HepG2 (cell line): ENCODE measurements around the gene KRT15. TPM values are rescaled to one million over a fixed set of nuclear protein-coding genes. Genes with fewer than 3 reads are reported as not detected.

Experiments used
- ATAC-seq: fragments of 200-7000 bp; cut with Tn5 transposase; 3 replicates; pipeline ENCODE4 v1.9.1; 2020; ENCODE audit warnings: mild to moderate bottlenecking, moderate library complexity
- BruUV-seq: library from RNA; stranded (reverse); fragments of 400-500 nt; replicated peaks from 2 replicates; lab custom pipeline; 2021; lab: Mats Ljungman, UMichigan
- CTCF ChIA-PET: fragments of 300-600 bp; formaldehyde crosslinking; extraction: SDS; loops from one replicate; lab custom pipeline; 2021; ENCODE audit warnings: low total read pairs, inconsistent platforms, low intra/inter-chr PET ratio; lab: Yijun Ruan, JAX
- POLR2A ChIA-PET: fragments of 350-600 bp; sonication (Branson Sonifier 250); formaldehyde crosslinking; loops from one replicate; lab custom pipeline; 2020; ENCODE audit warnings: antibody characterized with exemption, inconsistent platforms; lab: Yijun Ruan, JAX
- DNase-seq: peaks from one replicate; pipeline ENCODE4 v3.0.0-alpha.2; 2015; ENCODE audit warnings: low spot score
- FAIRE-seq: peaks from 3 replicates; lab custom pipeline; 2011; peaks lifted over from hg19 to GRCh38; lab: Jason Lieb, UNC
- H2AFZ ChIP-seq: one replicate; pipeline ENCODE4 v1.6.1; 2011; ENCODE audit warnings: low read length, inconsistent platforms
- H3K27ac ChIP-seq: fragments of 300-600 bp; 3 replicates; pipeline ENCODE4 v1.8.0; 2011; ENCODE audit warnings: mixed run types, mild to moderate bottlenecking, mixed read lengths, low read length, inconsistent platforms; ENCODE audit not compliant: insufficient read depth; ENCODE audit errors: extremely low read length
- H3K27me3 ChIP-seq, 2 experiments: fragments of 200-600 bp in 1 of 2; 2 replicates in 1 of 2; 3 replicates in 1 of 2; pipeline versions ENCODE4 v1.6.0 to v1.8.0; 2011; ENCODE audit warnings: low read length in 2 of 2, mild to moderate bottlenecking in 2 of 2, moderate library complexity in 2 of 2, inconsistent platforms in 1 of 2; ENCODE audit not compliant: insufficient read depth in 2 of 2, control insufficient read depth in 1 of 2
- H3K36me3 ChIP-seq, 2 experiments: fragments of 200-600 bp in 1 of 2; replicated peaks in 1 of 2; 2 replicates in 1 of 2; 3 replicates in 1 of 2; pipeline versions ENCODE4 v1.5.1 to v1.8.0; 2011; ENCODE audit warnings: low read length in 2 of 2, inconsistent platforms in 1 of 2; ENCODE audit not compliant: insufficient read depth in 2 of 2, control insufficient read depth in 1 of 2
- H3K4me1 ChIP-seq: 2 replicates; pipeline ENCODE4 v1.5.1; 2012; ENCODE audit warnings: low read length, inconsistent platforms; ENCODE audit not compliant: insufficient read depth
- H3K4me2 ChIP-seq: 2 replicates; pipeline ENCODE4 v1.6.0; 2011; ENCODE audit warnings: low read depth, low read length, inconsistent platforms
- H3K4me3 ChIP-seq, 3 experiments: fragments of 200-600 bp in 1 of 3; sonication (generic), shearing (Covaris generic) in 1 of 3; replicated peaks in 1 of 3; 2 replicates each; pipeline ENCODE4 v1.5.1; 2011 to 2016; ENCODE audit warnings: low read length in 3 of 3, inconsistent platforms in 2 of 3, low read depth in 2 of 3, mild to moderate bottlenecking in 2 of 3, control low read depth in 1 of 3, mixed read lengths in 1 of 3; ENCODE audit not compliant: insufficient read depth in 1 of 3
- H3K79me2 ChIP-seq: one replicate; pipeline ENCODE4 v1.6.1; 2011; ENCODE audit warnings: low read length, inconsistent platforms; ENCODE audit not compliant: insufficient read depth
- H3K9ac ChIP-seq: 2 replicates; pipeline ENCODE4 v1.6.0; 2011; ENCODE audit warnings: mild to moderate bottlenecking, low read depth, low read length, inconsistent platforms; ENCODE audit not compliant: insufficient read depth
- H3K9me3 ChIP-seq: 2 replicates; pipeline ENCODE4 v1.5.1; 2012; ENCODE audit warnings: mild to moderate bottlenecking, low read length
- H4K20me1 ChIP-seq: 2 replicates; pipeline ENCODE4 v1.6.0; 2011; ENCODE audit warnings: inconsistent platforms, mild to moderate bottlenecking, low read length, moderate library complexity; ENCODE audit not compliant: insufficient read depth
- ATAD3A ChIP-seq: sonication (generic); formaldehyde crosslinking; IDR thresholded peaks from 2 replicates; pipeline ENCODE4 v1.4.0; 2020; ENCODE audit warnings: missing genetic modification reagents
- EP300 ChIP-seq, 3 experiments: sonication (generic) in 1 of 3; formaldehyde crosslinking in 1 of 3; IDR thresholded peaks; 2 replicates each; pipeline versions ENCODE4 v1.5.1 to v1.6.1; 2011 to 2020; ENCODE audit warnings: low read depth in 2 of 3, low read length in 2 of 3, borderline replicate concordance in 1 of 3, improper control_type of control experiment in 1 of 3, mild to moderate bottlenecking in 1 of 3, missing genetic modification reagents in 1 of 3, moderate library complexity in 1 of 3
- HOXA7 ChIP-seq: sonication (generic); formaldehyde crosslinking; IDR thresholded peaks from 2 replicates; pipeline ENCODE4 v1.8.1; 2022; ENCODE audit warnings: mild to moderate bottlenecking, missing genetic modification reagents, moderate library complexity
- JUNB ChIP-seq: sonication (generic); formaldehyde crosslinking; IDR thresholded peaks from 2 replicates; pipeline ENCODE4 v1.8.0; 2022; ENCODE audit warnings: missing genetic modification reagents, mild to moderate bottlenecking, borderline replicate concordance
- KDM1A ChIP-seq: IDR thresholded peaks from 2 replicates; pipeline ENCODE4 v1.6.1; 2016; ENCODE audit warnings: missing compliant biosample characterization
- RARA ChIP-seq: IDR thresholded peaks from 2 replicates; pipeline ENCODE4 v1.6.1; 2016; ENCODE audit warnings: missing genetic modification reagents, missing compliant biosample characterization
- SP5 ChIP-seq: IDR thresholded peaks from 2 replicates; pipeline ENCODE4 v1.6.1; 2016; ENCODE audit warnings: low read depth, borderline replicate concordance
- ZBTB20 ChIP-seq: sonication (generic); formaldehyde crosslinking; IDR thresholded peaks from 2 replicates; pipeline ENCODE4 v1.8.1; 2023; ENCODE audit warnings: missing genetic modification reagents, low read depth, mild to moderate bottlenecking, borderline replicate concordance
- ZNF547 ChIP-seq: sonication (generic); formaldehyde crosslinking; IDR thresholded peaks from 2 replicates; pipeline ENCODE4 v1.5.1; 2020; ENCODE audit warnings: mild to moderate bottlenecking, missing genetic modification reagents
- ZNF577 ChIP-seq: sonication (generic); formaldehyde crosslinking; IDR thresholded peaks from 2 replicates; pipeline ENCODE4 v1.4.0; 2020; ENCODE audit warnings: mild to moderate bottlenecking, low read depth, missing genetic modification reagents, borderline replicate concordance
- ZNF674 ChIP-seq: sonication (generic); formaldehyde crosslinking; IDR thresholded peaks from 2 replicates; pipeline ENCODE4 v1.5.0; 2020; ENCODE audit warnings: low read depth, mild to moderate bottlenecking, missing genetic modification reagents
- ZNF792 ChIP-seq: IDR thresholded peaks from 2 replicates; pipeline ENCODE4 v1.6.1; 2016
- ZNF850 ChIP-seq: sonication (generic); formaldehyde crosslinking; conservative IDR thresholded peaks from 2 replicates; pipeline ENCODE4 v1.9.0; 2021; ENCODE audit warnings: mild to moderate bottlenecking, missing genetic modification reagents
- WGBS: methylation state at CpG from one replicate; pipeline ENCODE4 v1.1.6; 2017; ENCODE audit warnings: low lambda C conversion rate; 5-methylcytosine and 5-hydroxymethylcytosine counted together
- in situ Hi-C: cut with HindIII; loops from 2 replicates; pipeline ENCODE4 v1.10.0; 2017; ENCODE audit warnings: low pct_unique_long_range_greater_than_20kb; ENCODE audit not compliant: extremely low pct_ligation_motif_present
- intact Hi-C: fragments of 100-400 bp; cut with micrococcal nuclease; formaldehyde crosslinking; loops from one replicate; pipeline ENCODE4 v1.10.0; 2022; ENCODE audit not compliant: unreplicated experiment
- polyA plus RNA-seq, 8 experiments: library from polyadenylated mRNA; depleted of rRNA in 3 of 8; stranded (reverse) in 7 of 8; unstranded in 1 of 8; fragments of >200 nt; fragmentation: Illumina TruSeq in 4 of 8; extraction: Trizol in 4 of 8; gene quantifications; 2 replicates each; pipeline versions ENCODE4 v1.2.1 to v1.2.3, GENCODE V29; 2011 to 2016; ENCODE audit warnings: low read depth in 4 of 8, missing spikeins in 1 of 8, mixed read lengths in 1 of 8; ENCODE audit not compliant: insufficient read depth in 1 of 8
- total RNA-seq, 5 experiments: library from RNA; depleted of rRNA; stranded (reverse); fragments of >200 nt; fragmentation: Illumina TruSeq; extraction: Trizol; gene quantifications; 2 replicates each; pipeline ENCODE4 v1.2.3, GENCODE V29; 2016; ENCODE audit warnings: low read depth in 1 of 5
- TF ChIP-seq, protein P1 (sequence below): sonication (generic); formaldehyde crosslinking; IDR thresholded peaks from 2 replicates; pipeline ENCODE4 v1.9.0; 2021; ENCODE audit warnings: missing genetic modification reagents, borderline replicate concordance
- TF ChIP-seq, protein P2 (sequence below): sonication (generic); formaldehyde crosslinking; IDR thresholded peaks from 2 replicates; pipeline ENCODE4 v1.5.0; 2020; ENCODE audit warnings: mild to moderate bottlenecking, missing genetic modification reagents, borderline replicate concordance

KRT15 gene
- total and polyA plus RNA-seq, 2 of the 13 experiments (the other 11 are each of a cell fraction or from before 2014, with no cell fraction given), result 0.46 to 0.63 TPM

DNA sequence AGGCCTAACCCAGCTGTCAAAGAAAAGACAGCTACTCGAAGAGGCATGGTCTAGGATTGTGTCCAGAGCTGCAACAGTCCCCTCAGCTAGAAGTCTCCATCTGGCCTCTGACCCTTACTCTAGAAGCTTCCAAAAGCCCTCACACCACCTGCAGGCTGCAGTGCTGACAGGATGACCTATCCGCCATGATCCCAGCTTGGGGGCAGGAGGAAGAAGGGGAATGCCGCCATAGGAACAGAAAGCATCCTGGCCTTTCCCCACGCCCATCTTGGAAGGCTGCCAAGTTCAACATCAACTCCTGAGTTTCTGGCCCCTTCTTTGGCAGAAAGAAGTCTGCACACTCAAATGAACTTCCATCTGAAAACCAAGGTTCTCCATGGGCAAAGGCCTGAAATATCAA lies 25.9 kb downstream of the KRT15 start:
- ChIA-PET POLR2A (no interaction called here), CTCF (no interaction called here)
- Histone ChIP-seq H3K4me3 (no peak overlapping the region), H3K4me1 (peaks cover 18% of the 10 kb centered on the region), H3K27me3 (peaks cover 3 to 33% of the 10 kb centered on the region in 2 experiments; a peak in 4 of 5 replicates), H3K36me3 (no peaks in the 10 kb centered on the region), H3K79me2 (no peaks in the 10 kb centered on the region), H3K4me2 (no peak overlapping the region), H2AFZ (no peak overlapping the region), H3K9ac (no peak overlapping the region), H3K27ac (no peak overlapping the region), H3K9me3 (no peaks in the 10 kb centered on the region), H4K20me1 (no peaks in the 10 kb centered on the region)
- in situ Hi-C loops, result no loop called here
- TF ChIP-seq KDM1A (no peak), HOXA7 (CRISPR knock-in tag) (no peak), SP5 (CRISPR knock-in tag) (0 out of 2 replicates have a peak, but pooled peaks have one; percentile 19)
- DNase-seq (peak; percentile 49), FAIRE-seq (no peak), ATAC-seq (no peak)
- BruUV-seq, result no TSS peak
- WGBS, result 18% methylated on average over 4 of the region's 4 CpGs
- intact Hi-C loops, result no loop called here

DNA sequence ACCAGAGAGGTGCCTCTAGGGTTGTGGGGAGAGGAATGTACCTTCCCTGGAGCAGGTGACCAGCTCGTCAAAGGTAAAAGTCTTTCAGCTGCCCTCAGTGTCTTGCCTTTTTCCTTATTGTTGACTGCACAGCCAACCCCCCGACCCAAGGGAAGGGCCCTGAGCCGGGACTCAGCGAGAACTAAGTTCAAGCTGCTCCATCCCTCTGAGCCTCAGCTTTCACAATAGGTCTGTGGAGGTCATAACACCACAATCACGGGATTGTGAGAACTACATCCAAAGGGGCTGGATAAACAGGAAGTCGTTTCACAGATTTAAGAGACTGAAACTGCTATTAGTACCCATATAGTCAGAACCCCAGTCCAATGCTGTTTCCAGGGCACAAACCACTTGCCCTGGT lies 26.3 kb downstream of the KRT15 start:
- peaks cover 17% of the 10 kb centered on the region for H3K4me1 ChIP-seq
- no peak for FAIRE-seq
- H2AFZ ChIP-seq, result no peak overlapping the region
- ChIA-PET CTCF (no interaction called here), POLR2A (no interaction called here)
- in situ Hi-C loops (no loop called here), intact Hi-C loops (no loop called here)
- DNase-seq, result no peak
- H3K27me3 ChIP-seq, result peaks cover 0 to 33% of the 10 kb centered on the region in 2 experiments; a peak in 3 of 5 replicates
- no peak overlapping the region for H3K4me3 ChIP-seq
- no peak overlapping the region for H3K27ac ChIP-seq
- H3K9me3 ChIP-seq, result no peaks in the 10 kb centered on the region
- no peak overlapping the region for H3K4me2 ChIP-seq
- BruUV-seq, result no TSS peak
- no peaks in the 10 kb centered on the region for H3K79me2 ChIP-seq
- no peak for ATAC-seq
- H3K9ac ChIP-seq, result no peak overlapping the region
- H3K36me3 ChIP-seq, result no peaks in the 10 kb centered on the region
- WGBS, result 0% methylated on average over 6 of the region's 6 CpGs
- H4K20me1 ChIP-seq, result no peaks in the 10 kb centered on the region
- no peak for TF ChIP-seq ZBTB20
- TF ChIP-seq EP300 (IDR thresholded peaks at IDR 0.05; ENCODE audit: low read depth in 2 of 2, low read length in 2 of 2), result no peak
- TF ChIP-seq EP300 (CRISPR knock-in tag; IDR thresholded peaks at IDR 0.05; ENCODE audit: borderline replicate concordance), result no peak
- TF ChIP-seq, protein P1, sequence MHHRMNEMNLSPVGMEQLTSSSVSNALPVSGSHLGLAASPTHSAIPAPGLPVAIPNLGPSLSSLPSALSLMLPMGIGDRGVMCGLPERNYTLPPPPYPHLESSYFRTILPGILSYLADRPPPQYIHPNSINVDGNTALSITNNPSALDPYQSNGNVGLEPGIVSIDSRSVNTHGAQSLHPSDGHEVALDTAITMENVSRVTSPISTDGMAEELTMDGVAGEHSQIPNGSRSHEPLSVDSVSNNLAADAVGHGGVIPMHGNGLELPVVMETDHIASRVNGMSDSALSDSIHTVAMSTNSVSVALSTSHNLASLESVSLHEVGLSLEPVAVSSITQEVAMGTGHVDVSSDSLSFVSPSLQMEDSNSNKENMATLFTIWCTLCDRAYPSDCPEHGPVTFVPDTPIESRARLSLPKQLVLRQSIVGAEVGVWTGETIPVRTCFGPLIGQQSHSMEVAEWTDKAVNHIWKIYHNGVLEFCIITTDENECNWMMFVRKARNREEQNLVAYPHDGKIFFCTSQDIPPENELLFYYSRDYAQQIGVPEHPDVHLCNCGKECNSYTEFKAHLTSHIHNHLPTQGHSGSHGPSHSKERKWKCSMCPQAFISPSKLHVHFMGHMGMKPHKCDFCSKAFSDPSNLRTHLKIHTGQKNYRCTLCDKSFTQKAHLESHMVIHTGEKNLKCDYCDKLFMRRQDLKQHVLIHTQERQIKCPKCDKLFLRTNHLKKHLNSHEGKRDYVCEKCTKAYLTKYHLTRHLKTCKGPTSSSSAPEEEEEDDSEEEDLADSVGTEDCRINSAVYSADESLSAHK (CRISPR knock-in tag), result no peak
- no peak for TF ChIP-seq JUNB (CRISPR knock-in tag)
- TF ChIP-seq RARA (CRISPR knock-in tag), result no peak
- no peak for TF ChIP-seq ZNF674
- TF ChIP-seq, protein P2, sequence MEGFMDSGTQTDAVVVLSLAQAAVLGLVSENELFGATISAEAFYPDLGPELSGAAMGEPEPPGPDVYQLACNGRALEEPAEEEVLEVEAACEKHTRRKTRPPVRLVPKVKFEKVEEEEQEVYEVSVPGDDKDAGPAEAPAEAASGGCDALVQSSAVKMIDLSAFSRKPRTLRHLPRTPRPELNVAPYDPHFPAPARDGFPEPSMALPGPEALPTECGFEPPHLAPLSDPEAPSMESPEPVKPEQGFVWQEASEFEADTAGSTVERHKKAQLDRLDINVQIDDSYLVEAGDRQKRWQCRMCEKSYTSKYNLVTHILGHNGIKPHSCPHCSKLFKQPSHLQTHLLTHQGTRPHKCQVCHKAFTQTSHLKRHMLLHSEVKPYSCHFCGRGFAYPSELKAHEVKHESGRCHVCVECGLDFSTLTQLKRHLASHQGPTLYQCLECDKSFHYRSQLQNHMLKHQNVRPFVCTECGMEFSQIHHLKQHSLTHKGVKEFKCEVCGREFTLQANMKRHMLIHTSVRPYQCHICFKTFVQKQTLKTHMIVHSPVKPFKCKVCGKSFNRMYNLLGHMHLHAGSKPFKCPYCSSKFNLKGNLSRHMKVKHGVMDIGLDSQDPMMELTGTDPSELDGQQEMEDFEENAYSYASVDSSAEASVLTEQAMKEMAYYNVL (CRISPR knock-in tag), result no peak
- no peak for TF ChIP-seq ZNF792
- no peak for TF ChIP-seq ZNF547 (CRISPR knock-in tag)
- no peak for TF ChIP-seq ZNF850 (CRISPR knock-in tag)
- TF ChIP-seq ZNF577 (CRISPR knock-in tag), result no peak
- TF ChIP-seq ATAD3A (CRISPR knock-in tag), result no peak
